Measurements from ENCODE around the gene PIANP.

PIANP gene

GRCh38 chr12:6696690-6697583 is 3.7 kb downstream of the PIANP start:
- H3K4me3 ChIP-seq (ENCODE audit: control insufficient read depth, low read depth, low read length) = no peak overlapping the region
- no peak for DNase-seq (ENCODE audit: low read depth)
- TF ChIP-seq CTCF (conservative IDR thresholded peaks at IDR 0.05; ENCODE audit: control insufficient read depth, insufficient read depth, low read depth, low read length) = no peak

DNA sequence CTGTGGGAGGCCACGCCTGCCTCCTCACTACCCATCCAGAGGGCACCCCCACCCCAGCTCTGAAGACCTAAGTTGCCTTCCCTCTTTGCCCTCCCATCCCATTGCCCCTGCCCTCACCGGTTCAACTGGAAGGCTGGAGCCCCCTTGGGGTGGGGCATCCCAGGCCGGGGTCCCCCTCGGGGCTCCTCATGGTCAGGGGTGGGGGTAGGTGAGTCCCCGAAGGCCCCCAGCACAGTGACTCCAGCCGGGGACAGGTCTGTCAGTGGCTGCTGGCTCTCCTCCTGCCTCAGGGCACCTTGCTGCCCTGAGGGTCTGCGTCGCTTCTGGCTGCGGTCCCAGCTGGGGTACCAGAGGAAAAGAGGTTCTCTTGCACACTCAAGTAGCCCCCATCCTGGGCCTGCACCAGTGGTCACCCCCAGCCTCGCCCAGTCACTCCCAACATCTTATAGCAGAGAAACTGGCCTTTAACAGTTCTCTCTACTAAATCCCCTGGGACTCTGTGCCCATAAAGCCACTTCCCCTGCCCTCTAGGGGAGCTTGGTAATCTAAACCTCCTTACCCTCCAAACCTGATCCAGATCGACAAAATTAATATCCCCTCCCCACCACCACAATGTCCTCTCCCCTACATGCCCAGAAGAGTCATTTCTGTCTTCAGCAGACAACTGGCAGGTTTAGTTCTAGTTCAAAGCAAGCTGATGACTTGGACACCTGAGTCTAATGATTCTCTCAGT is 5.1 kb downstream of the PIANP start:
- H3K4me3 ChIP-seq (ENCODE audit: control insufficient read depth, low read depth, low read length) = no peak overlapping the region
- no peak for TF ChIP-seq CTCF (conservative IDR thresholded peaks at IDR 0.05; ENCODE audit: control insufficient read depth, insufficient read depth, low read depth, low read length)
- no peak for DNase-seq (ENCODE audit: low read depth)

DNA sequence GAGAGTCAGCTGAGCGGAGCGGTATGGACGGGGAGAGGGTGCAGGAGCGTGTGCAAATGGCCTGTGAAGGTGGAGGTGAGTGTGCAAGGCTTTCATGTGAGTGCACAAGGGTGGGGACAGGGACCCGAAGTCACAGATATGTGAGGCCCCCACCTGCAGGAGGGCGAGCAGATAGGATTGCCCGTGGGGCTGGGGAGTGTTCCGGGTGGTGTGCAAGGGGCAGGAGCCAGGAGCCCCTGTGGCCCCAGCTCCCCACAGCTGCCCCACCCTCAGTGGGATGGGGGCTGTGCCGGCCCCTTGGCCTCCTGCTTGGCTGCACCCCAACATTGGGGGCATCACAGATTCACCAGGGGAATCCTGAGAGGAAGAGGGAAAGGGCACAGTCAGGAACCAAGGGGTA is 5.9 kb downstream of the PIANP start:
- no peak overlapping the region for H3K4me3 ChIP-seq (ENCODE audit: control insufficient read depth, low read depth, low read length)
- no peak for TF ChIP-seq CTCF (conservative IDR thresholded peaks at IDR 0.05; ENCODE audit: control insufficient read depth, insufficient read depth, low read depth, low read length)
- DNase-seq (ENCODE audit: low read depth) = no peak

DNA sequence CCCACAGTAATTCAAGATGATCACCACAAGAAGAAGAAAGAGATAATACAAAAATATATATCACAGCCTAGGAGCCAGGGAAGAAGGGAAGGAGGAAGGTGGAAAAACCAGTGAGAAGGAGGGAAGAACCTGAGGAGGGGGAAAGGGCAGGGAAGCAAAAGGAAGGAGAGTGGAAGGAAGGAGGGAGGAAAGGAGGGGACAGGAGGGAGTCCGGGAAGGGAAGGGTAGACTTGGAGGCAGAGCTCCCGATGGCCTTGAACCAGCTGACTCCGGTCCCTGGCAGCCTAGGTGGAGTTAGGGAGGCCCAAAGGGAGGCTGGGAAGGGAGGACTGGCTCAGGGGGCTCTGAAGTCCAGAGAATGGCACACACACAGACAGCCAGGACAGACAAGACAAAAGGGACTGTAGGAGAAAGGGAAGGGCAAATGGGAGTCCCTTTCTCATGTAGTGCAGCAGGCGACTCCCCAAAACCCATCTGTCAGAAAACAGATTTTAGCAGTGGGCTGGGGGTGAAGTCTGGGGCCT is 6.7 kb downstream of the PIANP start:
- DNase-seq (ENCODE audit: low read depth) = no peak
- no peak for TF ChIP-seq CTCF (conservative IDR thresholded peaks at IDR 0.05; ENCODE audit: control insufficient read depth, insufficient read depth, low read depth, low read length)
- no peak overlapping the region for H3K4me3 ChIP-seq (ENCODE audit: control insufficient read depth, low read depth, low read length)

GRCh38 chr12:6692888-6693287 is 7.7 kb downstream of the PIANP start:
- H3K4me3 ChIP-seq (ENCODE audit: control insufficient read depth, low read depth, low read length) = no peak overlapping the region
- DNase-seq (ENCODE audit: low read depth) = no peak
- TF ChIP-seq CTCF (conservative IDR thresholded peaks at IDR 0.05; ENCODE audit: control insufficient read depth, insufficient read depth, low read depth, low read length) = no peak

DNA sequence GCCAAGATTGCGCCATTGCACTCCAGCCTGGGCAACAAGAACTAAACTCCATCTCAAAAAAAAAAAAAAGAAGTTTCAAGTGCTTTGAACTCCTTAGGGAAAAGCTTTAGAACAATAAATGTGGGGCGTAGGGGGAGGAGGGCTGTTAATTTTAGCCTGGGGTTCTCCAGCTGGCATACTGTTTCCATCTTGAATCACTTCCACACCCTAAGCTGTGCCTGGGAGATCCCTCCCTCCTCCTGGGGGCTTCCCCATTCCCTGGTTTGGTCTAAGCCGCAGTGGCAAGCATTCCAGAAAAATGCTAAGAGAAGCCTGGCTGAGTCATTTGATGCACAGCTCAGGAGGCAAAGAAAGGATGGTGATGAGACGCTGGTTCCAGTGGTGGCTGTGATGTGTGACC is 9.1 kb downstream of the PIANP start:
- H3K4me3 ChIP-seq (ENCODE audit: control insufficient read depth, low read depth, low read length) = no peak overlapping the region
- DNase-seq (ENCODE audit: low read depth) = peak; percentile 40
- TF ChIP-seq CTCF (conservative IDR thresholded peaks at IDR 0.05; ENCODE audit: control insufficient read depth, insufficient read depth, low read depth, low read length) = no peak

Measured in fibroblast of mammary gland (primary cell).